ENCODE data around the gene PPARG. TPM values are rescaled to one million over a fixed set of nuclear protein-coding genes. Genes with fewer than 3 reads are reported as not detected.

The PPARG gene
- total and polyA plus RNA-seq, 4 donors: 8.3 to 41.4 (median 26.2) TPM

GRCh38 chr3:12437221-12437605 lies 148.3 kb downstream of the PPARG start:
- DNase-seq: no peak
- no peak for ATAC-seq (ENCODE audit: insufficient read depth, low FRiP score)
- 93 to 99% methylated on average over 6 of the region's 6 CpGs for WGBS, 2 donors
- Histone ChIP-seq H3K9me3 (ENCODE audit: control insufficient read depth in 4 of 4, insufficient read depth in 3 of 4, low read length in 3 of 4) (no peaks in the 10 kb centered on the region), H3K4me3 (no peak overlapping the region), H3K4me1 (ENCODE audit: control insufficient read depth in 5 of 5, insufficient read depth in 5 of 5, low read length in 5 of 5) (peaks cover 0 to 45% (median 12%) of the 10 kb centered on the region in 5 donors), H3K36me3 (ENCODE audit: control insufficient read depth in 4 of 4, insufficient read depth in 4 of 4, low read length in 4 of 4) (no peaks in the 10 kb centered on the region), H3K9ac (ENCODE audit: insufficient read depth in 1 of 2, low read length in 2 of 2) (no peak overlapping the region), H3K27me3 (ENCODE audit: control insufficient read depth in 3 of 3, insufficient read depth in 3 of 3, low read length in 2 of 3) (no peaks in the 10 kb centered on the region), H3K27ac (ENCODE audit: low read depth in 1 of 2, low read length in 1 of 2) (no peak overlapping the region)
- TF ChIP-seq CTCF (IDR thresholded peaks at IDR 0.05; ENCODE audit: control extremely low read depth, extremely low read depth): no peak

GRCh38 chr3:12437861-12438260 lies 149.0 kb downstream of the PPARG start:
- ATAC-seq (ENCODE audit: insufficient read depth, low FRiP score) (no peak), DNase-seq (no peak)
- Histone ChIP-seq H3K4me3 (no peak overlapping the region), H3K36me3 (ENCODE audit: control insufficient read depth in 4 of 4, insufficient read depth in 4 of 4, low read length in 4 of 4) (no peaks in the 10 kb centered on the region), H3K4me1 (ENCODE audit: control insufficient read depth in 5 of 5, insufficient read depth in 5 of 5, low read length in 5 of 5) (peaks cover 0 to 50% (median 12%) of the 10 kb centered on the region in 5 donors), H3K27me3 (ENCODE audit: control insufficient read depth in 3 of 3, insufficient read depth in 3 of 3, low read length in 2 of 3) (no peaks in the 10 kb centered on the region), H3K9me3 (ENCODE audit: control insufficient read depth in 4 of 4, insufficient read depth in 3 of 4, low read length in 3 of 4) (no peaks in the 10 kb centered on the region), H3K9ac (ENCODE audit: insufficient read depth in 1 of 2, low read length in 2 of 2) (no peak overlapping the region), H3K27ac (ENCODE audit: low read depth in 1 of 2, low read length in 1 of 2) (no peak overlapping the region)
- 95 to 96% methylated on average over 13 of the region's 13 CpGs for WGBS, 2 donors
- no peak for TF ChIP-seq CTCF (IDR thresholded peaks at IDR 0.05; ENCODE audit: control extremely low read depth, extremely low read depth)

- Histone ChIP-seq H3K4me3 (no peak overlapping the region), H3K27ac (ENCODE audit: low read depth in 1 of 2, low read length in 1 of 2) (no peak overlapping the region), H3K4me1 (ENCODE audit: control insufficient read depth in 5 of 5, insufficient read depth in 5 of 5, low read length in 5 of 5) (peaks cover 0 to 54% (median 12%) of the 10 kb centered on the region in 5 donors), H3K9ac (ENCODE audit: insufficient read depth in 1 of 2, low read length in 2 of 2) (no peak overlapping the region), H3K36me3 (ENCODE audit: control insufficient read depth in 4 of 4, insufficient read depth in 4 of 4, low read length in 4 of 4) (no peaks in the 10 kb centered on the region), H3K27me3 (ENCODE audit: control insufficient read depth in 3 of 3, insufficient read depth in 3 of 3, low read length in 2 of 3) (no peaks in the 10 kb centered on the region), H3K9me3 (ENCODE audit: control insufficient read depth in 4 of 4, insufficient read depth in 3 of 4, low read length in 3 of 4) (no peaks in the 10 kb centered on the region)
- DNase-seq (no peak), ATAC-seq (ENCODE audit: insufficient read depth, low FRiP score) (no peak)
- no peak for TF ChIP-seq CTCF (IDR thresholded peaks at IDR 0.05; ENCODE audit: control extremely low read depth, extremely low read depth)
- WGBS, 2 donors: 91 to 93% methylated on average over 4 of the region's 4 CpGs
Observed at GRCh38 chr3:12438318-12438717, 149.4 kb downstream of the PPARG start.

Measured in lung (tissue), 12 donors.